ENCODE results near the gene EGR1. TPM values are rescaled to one million over a fixed set of nuclear protein-coding genes. Genes with fewer than 3 reads are reported as not detected.
"Not testable (repeated sequence)": the region's sequence is repeated elsewhere in the genome, so short reads cannot be mapped to it uniquely, and the experiment has no call there.

EGR1 gene
- total RNA-seq, 1 donor = 6.3 TPM

DNA sequence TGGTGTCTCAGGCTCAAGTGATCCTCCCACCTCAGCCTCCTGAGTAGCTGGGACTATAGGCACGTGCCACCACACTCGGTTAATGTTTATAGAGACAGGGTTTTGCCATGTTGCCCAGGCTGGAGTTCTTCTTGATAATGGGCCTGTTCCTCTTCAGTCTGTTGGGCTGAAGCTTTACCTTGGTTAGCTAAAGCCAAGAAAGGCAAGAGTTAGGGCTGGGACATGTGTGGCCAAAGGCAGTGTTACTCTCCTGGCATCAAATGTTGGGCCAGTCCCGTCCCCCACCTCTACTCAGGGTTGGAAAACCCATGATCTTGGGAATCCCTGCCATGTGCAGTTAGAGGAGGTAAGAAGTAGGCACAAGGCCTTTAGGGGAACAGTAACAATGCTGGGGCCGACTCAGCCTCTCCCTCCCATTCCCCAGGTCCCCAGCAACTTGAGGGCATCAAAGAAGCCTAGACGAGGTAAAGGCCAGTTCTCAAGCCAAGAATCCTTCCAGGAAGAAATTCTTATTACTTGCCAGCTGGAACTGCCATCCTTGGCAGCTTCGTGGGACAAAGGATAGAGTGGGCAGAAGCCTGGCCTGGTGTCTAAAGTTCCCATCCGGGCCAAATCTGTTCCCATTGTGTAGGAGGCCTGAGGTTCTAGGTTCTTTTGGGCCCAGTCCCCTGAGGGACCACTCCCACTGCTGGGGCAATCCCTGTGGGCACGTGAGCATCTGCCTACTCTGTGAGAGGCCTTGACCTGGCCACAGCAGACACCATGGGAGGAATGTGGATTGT, 4.5 kb downstream of the EGR1 start:
- DNase-seq (ENCODE audit: low read depth) = no peak
- no peak overlapping the region for H3K4me3 ChIP-seq (ENCODE audit: low read depth, low read length)
- TF ChIP-seq, protein P1, sequence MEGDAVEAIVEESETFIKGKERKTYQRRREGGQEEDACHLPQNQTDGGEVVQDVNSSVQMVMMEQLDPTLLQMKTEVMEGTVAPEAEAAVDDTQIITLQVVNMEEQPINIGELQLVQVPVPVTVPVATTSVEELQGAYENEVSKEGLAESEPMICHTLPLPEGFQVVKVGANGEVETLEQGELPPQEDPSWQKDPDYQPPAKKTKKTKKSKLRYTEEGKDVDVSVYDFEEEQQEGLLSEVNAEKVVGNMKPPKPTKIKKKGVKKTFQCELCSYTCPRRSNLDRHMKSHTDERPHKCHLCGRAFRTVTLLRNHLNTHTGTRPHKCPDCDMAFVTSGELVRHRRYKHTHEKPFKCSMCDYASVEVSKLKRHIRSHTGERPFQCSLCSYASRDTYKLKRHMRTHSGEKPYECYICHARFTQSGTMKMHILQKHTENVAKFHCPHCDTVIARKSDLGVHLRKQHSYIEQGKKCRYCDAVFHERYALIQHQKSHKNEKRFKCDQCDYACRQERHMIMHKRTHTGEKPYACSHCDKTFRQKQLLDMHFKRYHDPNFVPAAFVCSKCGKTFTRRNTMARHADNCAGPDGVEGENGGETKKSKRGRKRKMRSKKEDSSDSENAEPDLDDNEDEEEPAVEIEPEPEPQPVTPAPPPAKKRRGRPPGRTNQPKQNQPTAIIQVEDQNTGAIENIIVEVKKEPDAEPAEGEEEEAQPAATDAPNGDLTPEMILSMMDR (IDR thresholded peaks at IDR 0.05; ENCODE audit: insufficient read depth, low read length) = no peak

DNA sequence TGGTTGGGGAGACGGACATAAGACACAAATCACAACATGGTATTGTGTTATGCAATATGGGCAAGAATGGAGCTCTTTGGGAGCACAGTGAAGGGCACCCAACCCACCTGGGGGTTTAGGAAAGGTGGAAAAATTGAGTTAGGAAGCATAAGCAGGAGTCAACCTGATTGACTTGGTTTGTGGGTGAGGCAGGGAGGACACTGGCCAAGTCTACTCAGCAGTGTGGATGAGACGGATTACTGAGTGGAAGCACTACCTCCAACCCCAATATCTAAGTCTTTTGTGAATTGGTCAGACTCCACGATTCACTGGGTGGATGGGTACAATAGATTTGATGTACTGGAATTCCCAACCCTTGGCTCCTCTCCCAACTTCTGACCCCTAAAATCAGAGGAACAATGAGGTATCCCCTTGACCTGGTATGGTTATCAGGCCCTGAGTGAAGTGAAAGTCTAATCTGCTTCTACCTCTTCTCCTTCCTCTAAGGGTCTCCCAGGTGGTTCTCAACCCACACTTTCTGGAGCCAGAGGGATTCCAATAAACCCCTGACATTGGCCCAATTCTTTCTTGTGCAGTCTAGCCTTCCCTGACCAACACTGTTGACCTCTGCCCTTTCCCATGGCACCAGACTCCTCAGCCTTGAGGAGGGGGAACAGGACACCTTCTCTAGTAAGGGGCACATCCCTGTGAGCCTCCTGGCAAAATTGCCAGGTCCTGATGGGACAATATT, 5.2 kb downstream of the EGR1 start:
- peak; percentile 89 for DNase-seq (ENCODE audit: low read depth)
- H3K4me3 ChIP-seq (ENCODE audit: low read depth, low read length) = no peak overlapping the region
- TF ChIP-seq, protein P1 (IDR thresholded peaks at IDR 0.05; ENCODE audit: insufficient read depth, low read length) = no peak

DNA sequence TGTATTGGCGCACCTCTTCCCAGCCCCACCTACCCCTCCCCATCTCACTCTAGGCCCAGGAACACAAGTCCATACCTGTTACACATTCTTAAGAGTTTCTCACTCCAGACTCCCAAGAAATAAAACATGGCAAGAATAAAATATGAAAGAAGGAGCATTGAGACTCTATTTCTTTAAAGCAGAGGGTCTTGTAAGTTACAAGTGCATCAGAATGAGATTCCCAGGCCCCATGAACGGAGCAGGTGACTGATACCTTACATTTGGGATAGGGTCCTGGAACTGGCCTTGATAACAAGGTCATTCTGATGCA, 5.7 kb downstream of the EGR1 start:
- no peak for DNase-seq (ENCODE audit: low read depth)
- H3K4me3 ChIP-seq (ENCODE audit: low read depth, low read length) = no peak overlapping the region

DNA sequence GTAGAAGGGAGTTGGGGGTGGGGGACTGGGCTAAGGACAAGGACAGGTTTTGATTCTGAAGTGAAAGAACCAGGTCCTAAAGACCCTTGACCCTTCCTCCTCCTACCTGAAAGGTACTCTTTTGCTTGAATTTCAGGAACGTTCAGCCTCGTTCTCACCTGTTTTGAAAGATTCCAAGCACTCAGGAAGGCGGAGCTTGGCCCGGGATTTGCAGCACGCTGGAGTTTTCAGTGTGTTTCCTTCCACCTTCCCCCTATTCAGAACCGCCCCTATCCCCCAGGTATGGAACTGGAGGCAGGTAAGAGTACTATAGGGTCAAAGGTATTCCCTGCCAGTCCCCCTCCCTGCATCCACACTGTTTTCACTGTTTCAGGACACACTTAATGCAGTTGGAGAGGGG, 7.1 kb downstream of the EGR1 start:
- no peak for DNase-seq (ENCODE audit: low read depth)
- H3K4me3 ChIP-seq (ENCODE audit: low read depth, low read length) = no peak overlapping the region
- TF ChIP-seq, protein P1 (IDR thresholded peaks at IDR 0.05; ENCODE audit: insufficient read depth, low read length) = no peak

More for the DNA sequence above, 5.7 kb downstream of the EGR1 start:
- TF ChIP-seq, protein P1 (IDR thresholded peaks at IDR 0.05; ENCODE audit: insufficient read depth, low read length) = no peak

DNA sequence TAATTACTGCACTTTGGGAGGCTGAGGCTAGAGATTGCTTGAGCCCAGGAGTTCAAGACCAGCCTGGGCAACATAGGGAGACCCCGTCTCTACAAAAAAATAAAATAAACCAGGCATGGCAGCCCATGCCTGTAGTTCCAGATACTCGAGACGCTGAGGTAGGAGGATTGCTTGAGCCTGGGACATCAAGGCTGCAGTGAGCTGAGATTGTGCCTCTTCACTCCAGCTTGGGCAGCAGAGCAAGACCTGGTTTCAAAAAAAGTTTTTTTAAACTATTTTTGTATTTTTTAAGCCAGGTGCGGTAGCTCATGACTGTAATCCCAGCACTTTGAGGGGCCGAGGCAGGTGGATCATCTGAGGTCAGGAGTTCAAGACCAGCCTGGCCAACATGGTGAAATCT, 7.9 kb downstream of the EGR1 start:
- not testable (repeated sequence) for DNase-seq (ENCODE audit: low read depth); H3K4me3 ChIP-seq (ENCODE audit: low read depth, low read length)

DNA sequence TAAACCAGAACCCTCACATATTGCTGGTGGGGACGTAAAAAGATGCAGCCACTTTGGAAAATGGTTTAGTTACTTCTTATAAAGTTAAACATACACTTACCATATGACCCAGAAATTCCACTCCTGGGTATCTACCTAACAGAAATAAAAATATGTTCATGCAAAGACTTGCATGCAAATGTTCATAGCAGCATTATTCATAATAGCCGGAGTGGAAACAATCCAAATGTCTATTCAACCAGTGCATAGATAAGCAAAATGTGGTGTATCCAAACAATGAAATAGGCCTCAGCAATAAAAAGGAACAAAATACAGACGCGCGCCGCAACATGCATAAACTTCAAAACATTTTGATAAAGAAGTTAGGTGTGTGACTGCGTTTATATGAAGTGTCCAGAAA, 11.6 kb downstream of the EGR1 start:
- TF ChIP-seq, protein P1 (IDR thresholded peaks at IDR 0.05; ENCODE audit: insufficient read depth, low read length) = no peak
- DNase-seq (ENCODE audit: low read depth) = no peak
- no peak overlapping the region for H3K4me3 ChIP-seq (ENCODE audit: low read depth, low read length)

DNA sequence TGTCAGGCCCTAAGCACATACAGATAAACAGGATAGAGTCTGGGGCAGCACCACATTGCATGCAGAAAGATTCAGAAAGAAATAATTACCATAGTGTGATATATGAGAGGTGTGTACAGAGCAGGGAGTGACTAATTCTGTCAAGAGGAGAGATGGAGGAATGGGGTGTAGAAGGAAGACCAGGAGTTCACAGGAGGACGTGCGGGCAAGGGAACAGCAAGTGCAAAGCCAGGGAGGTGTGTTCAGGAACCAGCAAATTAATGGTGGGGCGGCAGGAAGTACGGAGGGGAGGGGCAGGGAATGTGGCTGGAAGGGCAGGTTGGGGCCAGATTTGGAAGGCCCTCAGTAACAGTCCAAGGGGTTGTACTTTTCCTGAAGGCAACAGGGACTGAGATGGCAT, 17.4 kb downstream of the EGR1 start:
- DNase-seq (ENCODE audit: low read depth) = no peak
- H3K4me3 ChIP-seq (ENCODE audit: low read depth, low read length) = no peak overlapping the region
- TF ChIP-seq, protein P1 (IDR thresholded peaks at IDR 0.05; ENCODE audit: insufficient read depth, low read length) = no peak

Measured in fibroblast of the aortic adventitia (primary cell).